HG03378 (cell line): Measurements from ENCODE around the gene PDE10A.
A peak's percentile ranks its signal among the peaks of the same experiment; 100 is the strongest.
"Not testable (repeated sequence)": the region's sequence is repeated elsewhere in the genome, so short reads cannot be mapped to it uniquely, and the experiment has no call there.

Experiments
- ATAC-seq: cut with Tn5 transposase; IDR thresholded peaks from one replicate; pipeline ENCODE4 v1.9.1; 2021; ENCODE audit warnings: mild to moderate bottlenecking, moderate library complexity; ENCODE audit not compliant: unreplicated experiment

Gene PDE10A

GRCh38 chr6:165486183-165487137 is 176.6 kb downstream of the PDE10A start:
- ATAC-seq = no peak

GRCh38 chr6:165484178-165484889 is 178.7 kb downstream of the PDE10A start:
- no peak for ATAC-seq

- no peak for ATAC-seq
Observed at GRCh38 chr6:165481921-165482320, 181.1 kb downstream of the PDE10A start.

- no peak for ATAC-seq
Observed at GRCh38 chr6:165480916-165481315, 182.1 kb downstream of the PDE10A start.

GRCh38 chr6:165478581-165478980 is 184.5 kb downstream of the PDE10A start:
- ATAC-seq = no peak

- ATAC-seq = no peak
Observed at GRCh38 chr6:165469483-165469882, 193.6 kb downstream of the PDE10A start.

GRCh38 chr6:165468340-165469235 is 194.5 kb downstream of the PDE10A start:
- no peak for ATAC-seq

- not testable (repeated sequence) for ATAC-seq
Observed at GRCh38 chr6:165463499-165463898, 199.5 kb downstream of the PDE10A start.

- ATAC-seq = not testable (repeated sequence)
Observed at GRCh38 chr6:165459605-165460301, 203.3 kb downstream of the PDE10A start.

GRCh38 chr6:165458134-165458533 is 204.9 kb downstream of the PDE10A start:
- ATAC-seq = no peak

GRCh38 chr6:165456286-165456685 is 206.8 kb downstream of the PDE10A start:
- no peak for ATAC-seq

GRCh38 chr6:165455488-165455887 is 207.6 kb downstream of the PDE10A start:
- ATAC-seq = no peak

GRCh38 chr6:165453395-165453794 is 209.6 kb downstream of the PDE10A start:
- no peak for ATAC-seq

- ATAC-seq = no peak
Observed at GRCh38 chr6:165451838-165452237, 211.2 kb downstream of the PDE10A start.

- ATAC-seq = no peak
Observed at GRCh38 chr6:165448210-165448609, 214.8 kb downstream of the PDE10A start.

GRCh38 chr6:165447141-165447540 is 215.9 kb downstream of the PDE10A start:
- no peak for ATAC-seq

GRCh38 chr6:165446331-165446730 is 216.7 kb downstream of the PDE10A start:
- ATAC-seq = no peak

- no peak for ATAC-seq
Observed at GRCh38 chr6:165443462-165443861, 219.6 kb downstream of the PDE10A start.

GRCh38 chr6:165441181-165441580 is 221.9 kb downstream of the PDE10A start:
- no peak for ATAC-seq

GRCh38 chr6:165439928-165440554 is 223.0 kb downstream of the PDE10A start:
- ATAC-seq = peak; percentile 53
